GM23338 (cell line): Measurements from ENCODE around the gene PICK1. TPM values are rescaled to one million over a fixed set of nuclear protein-coding genes. Genes with fewer than 3 reads are reported as not detected.

Source experiments
- ATAC-seq: fragments of 200-7000 bp; cut with Tn5 transposase; 3 replicates; pipeline ENCODE4 v1.9.1; 2020
- DNase-seq: peaks from one replicate; pipeline ENCODE4 v3.0.0-alpha.2; 2015; ENCODE audit warnings: low spot score
- H2AFZ ChIP-seq: fragments of 200-600 bp; sonication (generic); 2 replicates; pipeline ENCODE4 v1.8.0; 2016; ENCODE audit warnings: antibody characterized with exemption, mild to moderate bottlenecking, moderate library complexity
- H3F3A ChIP-seq: fragments of 200-600 bp; sonication (generic); replicated peaks from 2 replicates; pipeline ENCODE4 v1.8.0; 2017; ENCODE audit warnings: antibody characterized with exemption, mixed run types, low read depth
- H3K27ac ChIP-seq: fragments of 200-600 bp; sonication (generic); 2 replicates; pipeline ENCODE4 v1.6.1; 2016; ENCODE audit warnings: low read depth
- H3K27me3 ChIP-seq: fragments of 200-600 bp; sonication (generic); 2 replicates; pipeline ENCODE4 v1.8.0; 2016; ENCODE audit warnings: mild to moderate bottlenecking, mixed run types, moderate library complexity; ENCODE audit not compliant: insufficient read depth
- H3K36me3 ChIP-seq: fragments of 200-600 bp; sonication (generic); 2 replicates; pipeline ENCODE4 v1.8.0; 2016; ENCODE audit warnings: mild to moderate bottlenecking; ENCODE audit not compliant: insufficient read depth
- H3K4me1 ChIP-seq: fragments of 200-600 bp; sonication (generic); 2 replicates; pipeline ENCODE4 v1.8.0; 2016; ENCODE audit warnings: mild to moderate bottlenecking, moderate library complexity; ENCODE audit not compliant: insufficient read depth
- H3K4me2 ChIP-seq: fragments of 200-600 bp; sonication (generic); 2 replicates; pipeline ENCODE4 v1.7.1; 2017; ENCODE audit warnings: mixed run types
- H3K4me3 ChIP-seq: fragments of 200-600 bp; sonication (generic); 2 replicates; pipeline ENCODE4 v1.6.1; 2016; ENCODE audit warnings: mixed run types
- H3K79me2 ChIP-seq: fragments of 200-600 bp; sonication (generic); replicated peaks from 2 replicates; pipeline ENCODE4 v1.8.0; 2017; ENCODE audit warnings: mild to moderate bottlenecking; ENCODE audit not compliant: insufficient read depth
- H3K9me2 ChIP-seq: fragments of 200-600 bp; sonication (generic); 2 replicates; pipeline ENCODE4 v1.8.0; 2017; ENCODE audit not compliant: insufficient read depth
- H4K20me1 ChIP-seq: fragments of 200-600 bp; sonication (generic); replicated peaks from 2 replicates; pipeline ENCODE4 v1.8.0; 2017; ENCODE audit warnings: mild to moderate bottlenecking; ENCODE audit not compliant: insufficient read depth
- H3K27ac Mint-ChIP-seq: 2 replicates; pipeline ENCODE4 v1.8.0; 2020; ENCODE audit warnings: inconsistent platforms, mild to moderate bottlenecking, moderate library complexity, mixed read lengths
- H3K27me3 Mint-ChIP-seq: 3 replicates; pipeline ENCODE4 v1.8.0; 2022; ENCODE audit warnings: low read depth, mild to moderate bottlenecking, moderate library complexity, mixed read lengths, inconsistent platforms; ENCODE audit not compliant: insufficient read depth, poor library complexity
- H3K36me3 Mint-ChIP-seq: 3 replicates; pipeline ENCODE4 v1.8.0; 2021; ENCODE audit warnings: low read depth, mild to moderate bottlenecking, inconsistent platforms, moderate library complexity, mixed read lengths
- H3K4me1 Mint-ChIP-seq: 3 replicates; pipeline ENCODE4 v1.8.0; 2020; ENCODE audit warnings: mild to moderate bottlenecking, inconsistent platforms, mixed read lengths
- H3K4me3 Mint-ChIP-seq: 3 replicates; pipeline ENCODE4 v1.8.0; 2021; ENCODE audit warnings: moderate library complexity, mild to moderate bottlenecking, inconsistent platforms, mixed read lengths
- H3K9me3 Mint-ChIP-seq: 3 replicates; pipeline ENCODE4 v1.8.0; 2020; ENCODE audit warnings: moderate library complexity, mild to moderate bottlenecking, inconsistent platforms, mixed read lengths
- EZH2 ChIP-seq: fragments of 200-600 bp; sonication (generic); IDR thresholded peaks from one replicate; pipeline ENCODE4 v1.8.0; 2017; ENCODE audit warnings: antibody characterized with exemption, mild to moderate bottlenecking, low read depth; ENCODE audit not compliant: unreplicated experiment
- EZH2phosphoT487 ChIP-seq: fragments of 200-600 bp; sonication (generic); IDR thresholded peaks from one replicate; pipeline ENCODE4 v1.8.1; 2018; ENCODE audit warnings: antibody characterized with exemption; ENCODE audit not compliant: unreplicated experiment
- JUNB ChIP-seq: IDR thresholded peaks from one replicate; pipeline ENCODE4 v1.6.1; 2016; ENCODE audit warnings: antibody characterized with exemption; ENCODE audit not compliant: unreplicated experiment
- NANOG ChIP-seq: IDR thresholded peaks from 2 replicates; pipeline ENCODE4 v1.6.1; 2016; ENCODE audit warnings: antibody characterized with exemption, borderline replicate concordance
- POLR2AphosphoS5 ChIP-seq: IDR thresholded peaks from 2 replicates; pipeline ENCODE4 v1.6.1; 2016; ENCODE audit warnings: antibody characterized with exemption, low read depth
- REST ChIP-seq: IDR thresholded peaks from one replicate; pipeline ENCODE4 v1.6.1; 2018; ENCODE audit warnings: antibody characterized with exemption; ENCODE audit not compliant: unreplicated experiment
- STAT1 ChIP-seq: IDR thresholded peaks from one replicate; pipeline ENCODE4 v1.6.1; 2016; ENCODE audit warnings: antibody characterized with exemption; ENCODE audit not compliant: unreplicated experiment
- ZNF462 ChIP-seq: fragments of 250-450 bp; sonication (Bioruptor Pico); IDR thresholded peaks from 2 replicates; pipeline ENCODE4 v1.5.0; 2020; ENCODE audit warnings: mild to moderate bottlenecking, moderate library complexity
- polyA plus RNA-seq: library from polyadenylated mRNA; unstranded; fragments of >200 nt; fragmentation: Nextera tagmentation; extraction: Ambion mirVana; gene quantifications from 2 replicates; pipeline ENCODE4 v1.2.1, GENCODE V29; 2016
- total RNA-seq: library from RNA; depleted of rRNA; stranded (reverse); fragments of >200 nt; shearing (Covaris generic); gene quantifications from 2 replicates; pipeline ENCODE4 v1.2.3, GENCODE V29; 2014
- TF ChIP-seq, protein P1 (sequence below): IDR thresholded peaks from 2 replicates; pipeline ENCODE4 v1.6.1; 2016; ENCODE audit warnings: antibody characterized with exemption

Gene PICK1
- total and polyA plus RNA-seq, 2 experiments from 2014 or later, result 15.9 to 28.3 TPM

- TF ChIP-seq ZNF462 (CRISPR knock-in tag) (no peak), EZH2phosphoT487 (no peak), JUNB (no peak)
These were observed 22.2 kb upstream of the PICK1 start (continued) for GRCh38 chr22:38034884-38035529.

- Histone ChIP-seq H3K27me3 (no peaks in the 10 kb centered on the region), H4K20me1 (no peaks in the 10 kb centered on the region), H3K4me3 (no peak overlapping the region), H2AFZ (no peak overlapping the region), H3K4me1 (peaks cover 17% of the 10 kb centered on the region; the same call in 1 of the 2 replicates), H3K36me3 (no peaks in the 10 kb centered on the region), H3K27ac (no peak overlapping the region), H3K4me2 (no peak overlapping the region), H3K9me2 (no peaks in the 10 kb centered on the region), H3F3A (0 out of 2 replicates have a peak, but pooled peaks cover 3% of the 10 kb centered on the region), H3K79me2 (no peaks in the 10 kb centered on the region)
- peaks cover 27% of the 10 kb centered on the region for H3K4me1 Mint-ChIP-seq
- H3K27ac Mint-ChIP-seq, result 0 out of 2 replicates have a peak overlapping the region, but pooled peaks have one; percentile 24
- peaks cover 26% of the 10 kb centered on the region for H3K27me3 Mint-ChIP-seq
- DNase-seq (no peak), ATAC-seq (no peak)
- no peaks in the 10 kb centered on the region for H3K9me3 Mint-ChIP-seq
- H3K4me3 Mint-ChIP-seq, result no peak overlapping the region
- H3K36me3 Mint-ChIP-seq, result no peaks in the 10 kb centered on the region; the same call in 2 of the 3 replicates
- TF ChIP-seq JUNB (no peak), STAT1 (no peak), EZH2 (no peak), POLR2AphosphoS5 (no peak), REST (no peak), EZH2phosphoT487 (no peak), NANOG (no peak)
- TF ChIP-seq, protein P1, sequence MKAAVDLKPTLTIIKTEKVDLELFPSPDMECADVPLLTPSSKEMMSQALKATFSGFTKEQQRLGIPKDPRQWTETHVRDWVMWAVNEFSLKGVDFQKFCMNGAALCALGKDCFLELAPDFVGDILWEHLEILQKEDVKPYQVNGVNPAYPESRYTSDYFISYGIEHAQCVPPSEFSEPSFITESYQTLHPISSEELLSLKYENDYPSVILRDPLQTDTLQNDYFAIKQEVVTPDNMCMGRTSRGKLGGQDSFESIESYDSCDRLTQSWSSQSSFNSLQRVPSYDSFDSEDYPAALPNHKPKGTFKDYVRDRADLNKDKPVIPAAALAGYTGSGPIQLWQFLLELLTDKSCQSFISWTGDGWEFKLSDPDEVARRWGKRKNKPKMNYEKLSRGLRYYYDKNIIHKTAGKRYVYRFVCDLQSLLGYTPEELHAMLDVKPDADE, result no peak
These were observed 21.7 kb upstream of the PICK1 start for GRCh38 chr22:38035530-38035885.
